ENCODE measurements around the gene PIP. TPM values are rescaled to one million over a fixed set of nuclear protein-coding genes. Genes with fewer than 3 reads are reported as not detected.

PIP gene
- total RNA-seq, result not detected

GRCh38 chr7:143131781-143132180 is at the start of gene PIP:
TSS of gene PIP (plus strand) at chr7:143132077. CDS start at chr7:143132117, 40 bp downstream.

GRCh38 chr7:143183024-143183423 is 51.1 kb downstream of the PIP start, which contains the start of gene TAS2R39:
TSS of gene TAS2R39 (plus strand) at chr7:143183419. CDS start at chr7:143183419, 0 bp downstream.

Other genes with a start within 250 kb of the PIP start
- under 0.01 TPM for gene TRPV6, start 246.3 kb upstream of the PIP start, total RNA-seq
- gene TRPV5, start 198.3 kb upstream of the PIP start, total RNA-seq, result 0.23 TPM
- not detected for gene LLCFC1, start 192.6 kb upstream of the PIP start, total RNA-seq
- 2.5 TPM for gene KEL, start 169.7 kb upstream of the PIP start, total RNA-seq
- 0.69 TPM for gene OR9A2, start 104.9 kb upstream of the PIP start, total RNA-seq
- gene OR6V1, start 79.7 kb upstream of the PIP start, total RNA-seq, result not detected
- not detected for gene TAS2R39, start 51.3 kb downstream of the PIP start, total RNA-seq
- not detected for gene TAS2R40, start 90.0 kb downstream of the PIP start, total RNA-seq
- 46.1 TPM for gene GSTK1, start 131.4 kb downstream of the PIP start, total RNA-seq
- 0.46 TPM for gene TMEM139, start 152.9 kb downstream of the PIP start, total RNA-seq
- 12.5 TPM for gene CASP2, start 156.3 kb downstream of the PIP start, total RNA-seq
- not detected for gene CLCN1, start 184.0 kb downstream of the PIP start, total RNA-seq
- gene FAM131B, start 230.6 kb downstream of the PIP start, total RNA-seq, result 78.4 TPM
- gene ZYX, start 249.3 kb downstream of the PIP start, total RNA-seq, result 13.1 TPM

Measured in diencephalon (tissue), 1 donor.